ENCODE data around the gene RCAN2.

RCAN2 gene

GRCh38 chr6:46329568-46329967 is 161.7 kb downstream of the RCAN2 start:
- no peak for DNase-seq

- DNase-seq: no peak
These were observed 163.5 kb downstream of the RCAN2 start for GRCh38 chr6:46327779-46328178.

- peak; percentile 18 for DNase-seq
These were observed 165.4 kb downstream of the RCAN2 start for GRCh38 chr6:46325561-46326530.

- no peak for DNase-seq
These were observed 166.5 kb downstream of the RCAN2 start for GRCh38 chr6:46324706-46325105.

GRCh38 chr6:46323966-46324622 is 167.2 kb downstream of the RCAN2 start:
- DNase-seq: no peak

- peak; percentile 60 for DNase-seq
These were observed 167.8 kb downstream of the RCAN2 start for GRCh38 chr6:46323312-46323965.

- DNase-seq: no peak
These were observed 170.7 kb downstream of the RCAN2 start for GRCh38 chr6:46320505-46320904.

GRCh38 chr6:46315589-46315988 is 175.7 kb downstream of the RCAN2 start:
- DNase-seq: no peak

GRCh38 chr6:46312654-46313053 is 178.6 kb downstream of the RCAN2 start:
- no peak for DNase-seq

- no peak for DNase-seq
These were observed 181.1 kb downstream of the RCAN2 start for GRCh38 chr6:46310196-46310595.

GRCh38 chr6:46306431-46306830 is 184.8 kb downstream of the RCAN2 start:
- DNase-seq: no peak

GRCh38 chr6:46305833-46306232 is 185.4 kb downstream of the RCAN2 start:
- no peak for DNase-seq

GRCh38 chr6:46305236-46305635 is 186.0 kb downstream of the RCAN2 start:
- DNase-seq: no peak

GRCh38 chr6:46302816-46303215 is 188.4 kb downstream of the RCAN2 start:
- no peak for DNase-seq

- no peak for DNase-seq
These were observed 189.1 kb downstream of the RCAN2 start for GRCh38 chr6:46302176-46302575.

- DNase-seq: no peak
These were observed 192.0 kb downstream of the RCAN2 start for GRCh38 chr6:46299253-46299652.

GRCh38 chr6:46296586-46296985 is 194.7 kb downstream of the RCAN2 start:
- no peak for DNase-seq

- no peak for DNase-seq
These were observed 197.5 kb downstream of the RCAN2 start for GRCh38 chr6:46293641-46294316.

GRCh38 chr6:46291880-46292279 is 199.4 kb downstream of the RCAN2 start:
- no peak for DNase-seq

GRCh38 chr6:46291275-46291633 is 200.0 kb downstream of the RCAN2 start:
- DNase-seq: no peak

GRCh38 chr6:46290421-46291274 is 200.6 kb downstream of the RCAN2 start:
- no peak for DNase-seq

- no peak for DNase-seq
These were observed 201.4 kb downstream of the RCAN2 start for GRCh38 chr6:46289898-46290297.
